ENCODE results near the gene ALCAM.

DNA sequence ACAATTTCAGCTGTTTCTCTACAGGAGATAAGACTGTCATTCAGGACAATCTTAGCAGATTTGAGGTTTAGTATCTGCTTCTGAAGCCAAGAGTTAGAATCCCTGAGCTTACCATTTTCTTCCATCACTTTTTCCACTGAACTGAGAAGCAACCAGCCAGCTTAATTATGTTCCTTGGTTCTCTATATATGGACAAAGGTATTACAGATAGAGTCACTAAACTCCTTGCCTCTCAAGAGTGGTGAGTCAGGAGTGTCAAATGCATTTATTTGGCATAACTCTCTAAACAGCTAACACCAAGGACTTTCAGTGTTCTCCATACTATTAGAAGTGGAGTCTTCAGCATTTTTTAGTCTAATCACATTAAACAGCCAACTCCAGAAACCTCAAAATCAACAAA is 239.3 kb downstream of the ALCAM start:
- TF ChIP-seq, protein P1, sequence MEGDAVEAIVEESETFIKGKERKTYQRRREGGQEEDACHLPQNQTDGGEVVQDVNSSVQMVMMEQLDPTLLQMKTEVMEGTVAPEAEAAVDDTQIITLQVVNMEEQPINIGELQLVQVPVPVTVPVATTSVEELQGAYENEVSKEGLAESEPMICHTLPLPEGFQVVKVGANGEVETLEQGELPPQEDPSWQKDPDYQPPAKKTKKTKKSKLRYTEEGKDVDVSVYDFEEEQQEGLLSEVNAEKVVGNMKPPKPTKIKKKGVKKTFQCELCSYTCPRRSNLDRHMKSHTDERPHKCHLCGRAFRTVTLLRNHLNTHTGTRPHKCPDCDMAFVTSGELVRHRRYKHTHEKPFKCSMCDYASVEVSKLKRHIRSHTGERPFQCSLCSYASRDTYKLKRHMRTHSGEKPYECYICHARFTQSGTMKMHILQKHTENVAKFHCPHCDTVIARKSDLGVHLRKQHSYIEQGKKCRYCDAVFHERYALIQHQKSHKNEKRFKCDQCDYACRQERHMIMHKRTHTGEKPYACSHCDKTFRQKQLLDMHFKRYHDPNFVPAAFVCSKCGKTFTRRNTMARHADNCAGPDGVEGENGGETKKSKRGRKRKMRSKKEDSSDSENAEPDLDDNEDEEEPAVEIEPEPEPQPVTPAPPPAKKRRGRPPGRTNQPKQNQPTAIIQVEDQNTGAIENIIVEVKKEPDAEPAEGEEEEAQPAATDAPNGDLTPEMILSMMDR (IDR thresholded peaks at IDR 0.05), result no peak
- no peak for TF ChIP-seq POLR2A (IDR thresholded peaks at IDR 0.05)
